IMR-90 (cell line): ENCODE data around the gene AMIGO1.

ENCODE experiments used
- CEBPB ChIP-seq: IDR thresholded peaks from 2 replicates; pipeline ENCODE4 v1.6.1; 2012; ENCODE audit warnings: low read depth, low read length, improper control_type of control experiment
- CHD1 ChIP-seq: IDR thresholded peaks from 2 replicates; pipeline ENCODE4 v1.6.1; 2012; ENCODE audit warnings: low read depth, low read length, improper control_type of control experiment
- FOS ChIP-seq: fragments of 150-350 bp; IDR thresholded peaks from 2 replicates; pipeline ENCODE4 v1.6.1; 2016; ENCODE audit warnings: low read depth, low read length
- MAFK ChIP-seq: IDR thresholded peaks from 2 replicates; pipeline ENCODE4 v1.6.1; 2012; ENCODE audit warnings: low read depth, low read length, improper control_type of control experiment
- MXI1 ChIP-seq: IDR thresholded peaks from 2 replicates; pipeline ENCODE4 v1.6.1; 2012; ENCODE audit warnings: low read depth, mild to moderate bottlenecking, low read length, moderate library complexity, borderline replicate concordance
- NFE2L2 ChIP-seq: fragments of 150-350 bp; IDR thresholded peaks from 2 replicates; pipeline ENCODE4 v1.6.1; 2016; ENCODE audit warnings: low read depth, mild to moderate bottlenecking, low read length
- POLR2A ChIP-seq: IDR thresholded peaks from 2 replicates; pipeline ENCODE4 v1.6.1; 2012; ENCODE audit warnings: mild to moderate bottlenecking, low read depth, low read length
- RAD21 ChIP-seq: IDR thresholded peaks from 2 replicates; pipeline ENCODE4 v1.6.1; 2012; ENCODE audit warnings: low read length, improper control_type of control experiment
- RCOR1 ChIP-seq: IDR thresholded peaks from 2 replicates; pipeline ENCODE4 v1.6.1; 2012; ENCODE audit warnings: mild to moderate bottlenecking, low read length, improper control_type of control experiment; ENCODE audit not compliant: insufficient replicate concordance
- RFX5 ChIP-seq: IDR thresholded peaks from 2 replicates; pipeline ENCODE4 v1.8.0; 2012; ENCODE audit warnings: low read depth, mild to moderate bottlenecking, low read length, moderate library complexity
- TF ChIP-seq, protein P1 (sequence below): conservative IDR thresholded peaks from 2 replicates; pipeline ENCODE4 v1.5.1; 2012; ENCODE audit warnings: mild to moderate bottlenecking, low read depth, low read length, improper control_type of control experiment
- TF ChIP-seq, protein P2 (sequence below): fragments of 150-350 bp; IDR thresholded peaks from 2 replicates; pipeline ENCODE4 v1.6.1; 2017; ENCODE audit warnings: mild to moderate bottlenecking, antibody characterized with exemption, low read length, low read depth

DNA sequence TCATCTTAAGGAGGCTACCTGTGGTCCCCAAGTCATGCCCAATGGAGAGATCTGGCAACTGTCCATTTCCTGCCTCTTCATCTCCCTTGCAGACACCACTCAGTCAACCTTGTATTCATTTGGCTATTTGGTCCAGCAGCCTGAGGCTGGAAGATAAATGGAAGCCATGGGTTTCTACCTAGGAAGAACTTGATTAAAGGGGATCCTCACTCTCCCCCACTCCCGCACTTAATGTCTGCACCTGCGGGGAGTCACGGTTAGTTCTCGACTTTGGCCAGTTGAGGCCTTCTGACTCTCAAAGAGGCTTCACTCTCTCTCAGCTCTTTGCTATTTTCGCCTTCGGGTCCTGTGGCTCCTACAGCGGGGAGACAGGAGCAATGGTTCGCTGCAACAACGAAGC is 34.3 kb downstream of the AMIGO1 start:
- TF ChIP-seq, protein P1, sequence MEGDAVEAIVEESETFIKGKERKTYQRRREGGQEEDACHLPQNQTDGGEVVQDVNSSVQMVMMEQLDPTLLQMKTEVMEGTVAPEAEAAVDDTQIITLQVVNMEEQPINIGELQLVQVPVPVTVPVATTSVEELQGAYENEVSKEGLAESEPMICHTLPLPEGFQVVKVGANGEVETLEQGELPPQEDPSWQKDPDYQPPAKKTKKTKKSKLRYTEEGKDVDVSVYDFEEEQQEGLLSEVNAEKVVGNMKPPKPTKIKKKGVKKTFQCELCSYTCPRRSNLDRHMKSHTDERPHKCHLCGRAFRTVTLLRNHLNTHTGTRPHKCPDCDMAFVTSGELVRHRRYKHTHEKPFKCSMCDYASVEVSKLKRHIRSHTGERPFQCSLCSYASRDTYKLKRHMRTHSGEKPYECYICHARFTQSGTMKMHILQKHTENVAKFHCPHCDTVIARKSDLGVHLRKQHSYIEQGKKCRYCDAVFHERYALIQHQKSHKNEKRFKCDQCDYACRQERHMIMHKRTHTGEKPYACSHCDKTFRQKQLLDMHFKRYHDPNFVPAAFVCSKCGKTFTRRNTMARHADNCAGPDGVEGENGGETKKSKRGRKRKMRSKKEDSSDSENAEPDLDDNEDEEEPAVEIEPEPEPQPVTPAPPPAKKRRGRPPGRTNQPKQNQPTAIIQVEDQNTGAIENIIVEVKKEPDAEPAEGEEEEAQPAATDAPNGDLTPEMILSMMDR: no peak
- no peak for TF ChIP-seq MAFK
- TF ChIP-seq, protein P2, sequence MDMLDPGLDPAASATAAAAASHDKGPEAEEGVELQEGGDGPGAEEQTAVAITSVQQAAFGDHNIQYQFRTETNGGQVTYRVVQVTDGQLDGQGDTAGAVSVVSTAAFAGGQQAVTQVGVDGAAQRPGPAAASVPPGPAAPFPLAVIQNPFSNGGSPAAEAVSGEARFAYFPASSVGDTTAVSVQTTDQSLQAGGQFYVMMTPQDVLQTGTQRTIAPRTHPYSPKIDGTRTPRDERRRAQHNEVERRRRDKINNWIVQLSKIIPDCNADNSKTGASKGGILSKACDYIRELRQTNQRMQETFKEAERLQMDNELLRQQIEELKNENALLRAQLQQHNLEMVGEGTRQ: no peak
- no peak for TF ChIP-seq RAD21
- TF ChIP-seq CHD1: no peak
- TF ChIP-seq RCOR1: no peak
- no peak for TF ChIP-seq RFX5
- no peak for TF ChIP-seq POLR2A
- no peak for TF ChIP-seq MXI1
- TF ChIP-seq CEBPB: no peak
- no peak for TF ChIP-seq FOS
- TF ChIP-seq NFE2L2: no peak
